Neural progenitor cell (in vitro differentiated cells): ENCODE data around the gene GNA15. TPM values are rescaled to one million over a fixed set of nuclear protein-coding genes. Genes with fewer than 3 reads are reported as not detected.
"Not testable (repeated sequence)": the region's sequence is repeated elsewhere in the genome, so short reads cannot be mapped to it uniquely, and the experiment has no call there.

Experiments used
- DNase-seq: peaks from one replicate; pipeline ENCODE4 v3.0.0-alpha.2; 2016; ENCODE audit warnings: low spot score
- H2AFZ ChIP-seq: fragments of 200-600 bp; sonication (generic); replicated peaks from 2 replicates; pipeline ENCODE4 v1.6.1; 2016; ENCODE audit warnings: antibody characterized with exemption
- H3F3A ChIP-seq: fragments of 200-600 bp; sonication (generic); 2 replicates; pipeline ENCODE4 v1.6.1; 2016; ENCODE audit warnings: antibody characterized with exemption, low read depth
- H3K27ac ChIP-seq: fragments of 200-600 bp; sonication (generic); 2 replicates; pipeline ENCODE4 v1.5.1; 2016; ENCODE audit warnings: mild to moderate bottlenecking
- H3K27me3 ChIP-seq: fragments of 200-600 bp; sonication (generic); 2 replicates; pipeline ENCODE4 v1.6.1; 2016; ENCODE audit warnings: mild to moderate bottlenecking, moderate library complexity
- H3K36me3 ChIP-seq: fragments of 200-600 bp; sonication (generic); 2 replicates; pipeline ENCODE4 v1.5.1; 2016
- H3K4me1 ChIP-seq: fragments of 200-600 bp; sonication (generic); 2 replicates; pipeline ENCODE4 v1.6.1; 2016; ENCODE audit warnings: mixed run types
- H3K4me2 ChIP-seq: fragments of 200-600 bp; sonication (generic); 2 replicates; pipeline ENCODE4 v1.6.1; 2016
- H3K4me3 ChIP-seq: fragments of 200-600 bp; sonication (generic); 2 replicates; pipeline ENCODE4 v1.5.1; 2016
- H3K79me2 ChIP-seq: fragments of 200-600 bp; sonication (generic); 2 replicates; pipeline ENCODE4 v1.6.1; 2016; ENCODE audit warnings: low read depth
- H3K9ac ChIP-seq: fragments of 200-600 bp; sonication (generic); 2 replicates; pipeline ENCODE4 v1.6.1; 2016
- H3K9me3 ChIP-seq: fragments of 200-600 bp; sonication (generic); 2 replicates; pipeline ENCODE4 v1.5.1; 2016; ENCODE audit warnings: low read depth
- H4K20me1 ChIP-seq: fragments of 200-600 bp; sonication (generic); 2 replicates; pipeline ENCODE4 v1.6.1; 2016; ENCODE audit warnings: low read depth
- H3K27ac Mint-ChIP-seq: 3 replicates; pipeline ENCODE4 v1.8.0; 2021; ENCODE audit warnings: mixed read lengths
- H3K27me3 Mint-ChIP-seq: 2 replicates; pipeline ENCODE4 v1.8.0; 2022; ENCODE audit warnings: low read depth, mild to moderate bottlenecking, inconsistent platforms, moderate library complexity, mixed read lengths; ENCODE audit not compliant: insufficient read depth
- H3K36me3 Mint-ChIP-seq: 3 replicates; pipeline ENCODE4 v1.8.0; 2021; ENCODE audit warnings: mixed read lengths
- H3K4me1 Mint-ChIP-seq: 3 replicates; pipeline ENCODE4 v1.8.0; 2021; ENCODE audit warnings: mixed read lengths
- H3K4me3 Mint-ChIP-seq: 3 replicates; pipeline ENCODE4 v1.8.0; 2021; ENCODE audit warnings: mild to moderate bottlenecking, moderate library complexity, mixed read lengths
- H3K9me3 Mint-ChIP-seq: 3 replicates; pipeline ENCODE4 v1.8.0; 2020; ENCODE audit warnings: mixed read lengths
- CTCF ChIP-seq: fragments of 200-600 bp; sonication (generic); IDR thresholded peaks from 2 replicates; pipeline ENCODE4 v1.5.1; 2017; ENCODE audit warnings: antibody characterized with exemption, mild to moderate bottlenecking
- EZH2 ChIP-seq: fragments of 200-600 bp; sonication (generic); IDR thresholded peaks from 2 replicates; pipeline ENCODE4 v1.6.1; 2017; ENCODE audit warnings: antibody characterized with exemption, mild to moderate bottlenecking, moderate library complexity
- EZH2phosphoT487 ChIP-seq: fragments of 200-600 bp; sonication (generic); IDR thresholded peaks from 2 replicates; pipeline ENCODE4 v1.6.1; 2017; ENCODE audit warnings: antibody characterized with exemption
- total RNA-seq: library from RNA; depleted of rRNA; stranded (reverse); fragments of >200 nt; gene quantifications from 2 replicates; pipeline ENCODE4 v1.2.3, GENCODE V29; 2015; ENCODE audit warnings: low replicate concordance

The GNA15 gene
- total RNA-seq, 1 donor from 2014 or later = not detected

GRCh38 chr19:3153286-3154230 is 17.7 kb downstream of the GNA15 start:
- Histone ChIP-seq H3K4me3 (no peak overlapping the region), H3K27me3 (no peaks in the 10 kb centered on the region), H3F3A (no peaks in the 10 kb centered on the region), H3K4me1 (peaks cover 3% of the 10 kb centered on the region), H3K9me3 (no peaks in the 10 kb centered on the region), H3K4me2 (no peak overlapping the region), H2AFZ (no peak overlapping the region), H3K36me3 (no peaks in the 10 kb centered on the region), H3K9ac (no peak overlapping the region), H4K20me1 (no peaks in the 10 kb centered on the region), H3K79me2 (no peaks in the 10 kb centered on the region), H3K27ac (no peak overlapping the region)
- TF ChIP-seq EZH2 (no peak), EZH2phosphoT487 (no peak), CTCF (no peak)
- H3K27ac Mint-ChIP-seq = no peak overlapping the region
- H3K4me1 Mint-ChIP-seq = peaks cover 14% of the 10 kb centered on the region
- peaks cover 3% of the 10 kb centered on the region for H3K36me3 Mint-ChIP-seq
- H3K27me3 Mint-ChIP-seq = peaks cover 15% of the 10 kb centered on the region
- H3K4me3 Mint-ChIP-seq = no peak overlapping the region
- H3K9me3 Mint-ChIP-seq = peaks cover 2% of the 10 kb centered on the region
- no peak for DNase-seq

- not testable (repeated sequence) for H3K27ac Mint-ChIP-seq, H3K4me1 ChIP-seq, H3K9me3 ChIP-seq, H3K36me3 ChIP-seq, DNase-seq, H3K4me3 ChIP-seq, H3K27ac ChIP-seq, H2AFZ ChIP-seq, H3K79me2 ChIP-seq, H3K9me3 Mint-ChIP-seq, H3K9ac ChIP-seq, H4K20me1 ChIP-seq, H3K4me3 Mint-ChIP-seq, H3F3A ChIP-seq, H3K27me3 ChIP-seq, H3K4me2 ChIP-seq, H3K27me3 Mint-ChIP-seq, H3K36me3 Mint-ChIP-seq
- peaks cover 12% of the 10 kb centered on the region for H3K4me1 Mint-ChIP-seq
These were observed 18.6 kb downstream of the GNA15 start for GRCh38 chr19:3154447-3154846.

DNA sequence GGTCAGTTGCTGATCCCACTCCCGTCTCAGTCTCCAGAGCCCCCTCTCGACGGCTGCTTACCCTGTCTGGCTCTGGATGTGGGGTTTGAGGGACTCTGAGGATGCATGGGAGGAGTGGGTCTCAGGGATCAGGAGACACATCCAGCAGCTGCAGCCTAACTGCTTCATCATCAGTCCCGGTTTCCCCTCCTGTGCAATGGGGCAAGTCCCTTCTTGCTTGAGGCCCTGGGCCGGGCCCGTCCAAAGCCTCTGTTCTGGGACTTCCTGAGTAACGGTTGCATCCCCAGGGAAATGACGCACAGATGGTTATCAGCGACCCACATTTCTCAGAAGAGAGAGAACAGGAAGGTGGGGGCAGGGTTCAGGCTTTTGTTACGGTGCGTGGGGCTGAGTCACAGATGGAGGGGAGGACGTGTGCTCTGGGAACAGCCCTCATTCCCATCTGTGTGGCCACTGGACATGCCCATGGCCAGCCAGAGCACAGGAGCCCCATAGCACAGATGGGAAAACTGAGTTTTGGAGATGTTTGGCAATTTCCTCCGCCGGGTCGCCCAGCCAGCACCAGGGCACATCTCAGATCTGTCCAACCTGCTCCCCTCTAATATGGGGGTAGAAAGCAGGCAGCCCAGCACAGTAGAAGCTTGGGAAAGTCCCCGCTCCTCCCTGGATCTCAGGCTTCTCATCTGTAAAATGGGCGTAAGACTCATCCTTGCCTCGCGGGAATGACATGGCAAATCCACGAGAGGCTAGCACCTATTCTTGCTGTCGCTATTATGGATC is 19.3 kb downstream of the GNA15 start:
- peaks cover 3% of the 10 kb centered on the region for H3K36me3 Mint-ChIP-seq
- Histone ChIP-seq H3K36me3 (no peaks in the 10 kb centered on the region), H2AFZ (no peak overlapping the region), H3K79me2 (no peaks in the 10 kb centered on the region), H3K9ac (no peak overlapping the region), H3K4me2 (no peak overlapping the region), H3K27me3 (no peaks in the 10 kb centered on the region), H3K4me3 (no peak overlapping the region), H4K20me1 (no peaks in the 10 kb centered on the region), H3K4me1 (no peaks in the 10 kb centered on the region), H3K9me3 (no peaks in the 10 kb centered on the region), H3K27ac (no peak overlapping the region), H3F3A (no peaks in the 10 kb centered on the region)
- no peak overlapping the region for H3K27ac Mint-ChIP-seq
- TF ChIP-seq EZH2 = no peak
- no peak overlapping the region for H3K4me3 Mint-ChIP-seq
- H3K4me1 Mint-ChIP-seq = peaks cover 5% of the 10 kb centered on the region
- peaks cover 2% of the 10 kb centered on the region for H3K9me3 Mint-ChIP-seq
- DNase-seq = no peak
- peaks cover 12% of the 10 kb centered on the region for H3K27me3 Mint-ChIP-seq

DNA sequence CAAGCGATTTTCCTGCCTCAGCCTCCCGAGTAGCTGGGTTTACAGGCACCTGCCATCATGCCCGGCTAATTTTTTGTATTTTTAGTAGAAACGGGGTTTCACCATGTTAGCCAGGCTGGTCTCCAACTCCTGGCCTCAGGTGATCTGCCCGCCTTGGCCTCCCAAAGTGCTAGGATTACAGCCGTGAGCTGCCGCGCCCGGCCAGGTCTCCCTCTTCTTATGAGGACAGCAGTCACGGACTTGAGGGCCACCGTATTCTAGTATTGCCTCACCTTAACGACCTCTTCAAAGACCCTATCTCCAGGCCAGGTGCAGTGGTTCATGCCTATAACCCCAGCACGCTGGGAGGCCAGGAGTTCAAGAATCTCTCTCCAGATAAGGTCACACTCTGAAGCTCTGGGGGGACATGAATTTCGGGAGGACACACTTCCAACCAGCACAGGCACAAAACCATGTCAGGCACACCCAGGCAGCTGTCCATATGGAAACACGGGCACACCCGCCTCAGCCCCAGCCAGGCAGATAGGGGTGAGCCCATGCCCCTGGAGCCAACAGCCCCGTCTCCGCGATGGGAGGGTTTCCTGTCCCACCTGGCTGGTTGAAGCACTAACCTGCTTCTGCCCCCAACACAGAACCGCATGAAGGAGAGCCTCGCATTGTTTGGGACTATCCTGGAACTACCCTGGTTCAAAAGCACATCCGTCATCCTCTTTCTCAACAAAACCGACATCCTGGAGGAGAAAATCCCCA is 21.4 kb downstream of the GNA15 start:
- H4K20me1 ChIP-seq = no peaks in the 10 kb centered on the region
- H3K27me3 Mint-ChIP-seq = peaks cover 13% of the 10 kb centered on the region
- peaks cover 3% of the 10 kb centered on the region for H3K4me1 Mint-ChIP-seq
- H3K4me1 ChIP-seq = no peaks in the 10 kb centered on the region
- no peak overlapping the region for H3K27ac ChIP-seq
- H2AFZ ChIP-seq = no peak overlapping the region
- H3K27me3 ChIP-seq = no peaks in the 10 kb centered on the region
- no peaks in the 10 kb centered on the region for H3F3A ChIP-seq
- no peaks in the 10 kb centered on the region for H3K36me3 ChIP-seq
- TF ChIP-seq EZH2phosphoT487 = no peak
- TF ChIP-seq EZH2 = no peak
- no peak overlapping the region for H3K4me3 ChIP-seq
- no peak overlapping the region for H3K4me2 ChIP-seq
- peaks cover 2% of the 10 kb centered on the region for H3K9me3 Mint-ChIP-seq
- no peaks in the 10 kb centered on the region for H3K9me3 ChIP-seq
- no peak overlapping the region for H3K27ac Mint-ChIP-seq
- no peak overlapping the region for H3K9ac ChIP-seq
- DNase-seq = no peak
- no peaks in the 10 kb centered on the region for H3K79me2 ChIP-seq
- peaks cover 3% of the 10 kb centered on the region for H3K36me3 Mint-ChIP-seq
- H3K4me3 Mint-ChIP-seq = no peak overlapping the region
